ENCODE results near the gene RNF41.

DNA sequence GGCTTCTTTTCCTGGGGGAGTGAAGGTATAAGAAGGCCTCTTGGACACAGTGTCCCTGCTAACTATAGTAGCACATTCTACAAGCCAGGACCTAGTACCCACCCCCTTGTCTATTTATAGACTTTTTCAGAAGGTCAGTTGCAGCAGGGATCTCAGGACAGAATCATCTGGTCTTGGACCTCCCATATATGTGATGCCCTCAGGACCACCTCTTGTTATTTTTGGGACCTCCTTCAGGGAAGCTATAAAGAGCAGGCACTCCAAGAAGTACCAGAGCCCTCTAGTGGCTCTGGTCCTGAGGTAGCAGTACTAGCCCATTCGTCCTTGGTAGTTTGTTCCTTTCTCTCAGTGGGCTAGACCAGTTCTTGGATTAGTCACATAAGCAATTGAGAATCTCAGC lies 49.3 kb upstream of the RNF41 start:
- TF ChIP-seq, protein P1, sequence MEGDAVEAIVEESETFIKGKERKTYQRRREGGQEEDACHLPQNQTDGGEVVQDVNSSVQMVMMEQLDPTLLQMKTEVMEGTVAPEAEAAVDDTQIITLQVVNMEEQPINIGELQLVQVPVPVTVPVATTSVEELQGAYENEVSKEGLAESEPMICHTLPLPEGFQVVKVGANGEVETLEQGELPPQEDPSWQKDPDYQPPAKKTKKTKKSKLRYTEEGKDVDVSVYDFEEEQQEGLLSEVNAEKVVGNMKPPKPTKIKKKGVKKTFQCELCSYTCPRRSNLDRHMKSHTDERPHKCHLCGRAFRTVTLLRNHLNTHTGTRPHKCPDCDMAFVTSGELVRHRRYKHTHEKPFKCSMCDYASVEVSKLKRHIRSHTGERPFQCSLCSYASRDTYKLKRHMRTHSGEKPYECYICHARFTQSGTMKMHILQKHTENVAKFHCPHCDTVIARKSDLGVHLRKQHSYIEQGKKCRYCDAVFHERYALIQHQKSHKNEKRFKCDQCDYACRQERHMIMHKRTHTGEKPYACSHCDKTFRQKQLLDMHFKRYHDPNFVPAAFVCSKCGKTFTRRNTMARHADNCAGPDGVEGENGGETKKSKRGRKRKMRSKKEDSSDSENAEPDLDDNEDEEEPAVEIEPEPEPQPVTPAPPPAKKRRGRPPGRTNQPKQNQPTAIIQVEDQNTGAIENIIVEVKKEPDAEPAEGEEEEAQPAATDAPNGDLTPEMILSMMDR (IDR thresholded peaks at IDR 0.05; ENCODE audit: low read depth, low read length): peak; percentile 69
- TF ChIP-seq POLR2A (IDR thresholded peaks at IDR 0.05; ENCODE audit: extremely low read depth, insufficient read length): no peak
